ENCODE data around the gene SPAST. TPM values are rescaled to one million over a fixed set of nuclear protein-coding genes. Genes with fewer than 3 reads are reported as not detected.

SPAST gene
- total and polyA plus RNA-seq, 2 of the 13 experiments (the other 11 are each of a cell fraction or from before 2014, with no cell fraction given): 11.5 to 40.4 TPM

- TF ChIP-seq, protein P1, sequence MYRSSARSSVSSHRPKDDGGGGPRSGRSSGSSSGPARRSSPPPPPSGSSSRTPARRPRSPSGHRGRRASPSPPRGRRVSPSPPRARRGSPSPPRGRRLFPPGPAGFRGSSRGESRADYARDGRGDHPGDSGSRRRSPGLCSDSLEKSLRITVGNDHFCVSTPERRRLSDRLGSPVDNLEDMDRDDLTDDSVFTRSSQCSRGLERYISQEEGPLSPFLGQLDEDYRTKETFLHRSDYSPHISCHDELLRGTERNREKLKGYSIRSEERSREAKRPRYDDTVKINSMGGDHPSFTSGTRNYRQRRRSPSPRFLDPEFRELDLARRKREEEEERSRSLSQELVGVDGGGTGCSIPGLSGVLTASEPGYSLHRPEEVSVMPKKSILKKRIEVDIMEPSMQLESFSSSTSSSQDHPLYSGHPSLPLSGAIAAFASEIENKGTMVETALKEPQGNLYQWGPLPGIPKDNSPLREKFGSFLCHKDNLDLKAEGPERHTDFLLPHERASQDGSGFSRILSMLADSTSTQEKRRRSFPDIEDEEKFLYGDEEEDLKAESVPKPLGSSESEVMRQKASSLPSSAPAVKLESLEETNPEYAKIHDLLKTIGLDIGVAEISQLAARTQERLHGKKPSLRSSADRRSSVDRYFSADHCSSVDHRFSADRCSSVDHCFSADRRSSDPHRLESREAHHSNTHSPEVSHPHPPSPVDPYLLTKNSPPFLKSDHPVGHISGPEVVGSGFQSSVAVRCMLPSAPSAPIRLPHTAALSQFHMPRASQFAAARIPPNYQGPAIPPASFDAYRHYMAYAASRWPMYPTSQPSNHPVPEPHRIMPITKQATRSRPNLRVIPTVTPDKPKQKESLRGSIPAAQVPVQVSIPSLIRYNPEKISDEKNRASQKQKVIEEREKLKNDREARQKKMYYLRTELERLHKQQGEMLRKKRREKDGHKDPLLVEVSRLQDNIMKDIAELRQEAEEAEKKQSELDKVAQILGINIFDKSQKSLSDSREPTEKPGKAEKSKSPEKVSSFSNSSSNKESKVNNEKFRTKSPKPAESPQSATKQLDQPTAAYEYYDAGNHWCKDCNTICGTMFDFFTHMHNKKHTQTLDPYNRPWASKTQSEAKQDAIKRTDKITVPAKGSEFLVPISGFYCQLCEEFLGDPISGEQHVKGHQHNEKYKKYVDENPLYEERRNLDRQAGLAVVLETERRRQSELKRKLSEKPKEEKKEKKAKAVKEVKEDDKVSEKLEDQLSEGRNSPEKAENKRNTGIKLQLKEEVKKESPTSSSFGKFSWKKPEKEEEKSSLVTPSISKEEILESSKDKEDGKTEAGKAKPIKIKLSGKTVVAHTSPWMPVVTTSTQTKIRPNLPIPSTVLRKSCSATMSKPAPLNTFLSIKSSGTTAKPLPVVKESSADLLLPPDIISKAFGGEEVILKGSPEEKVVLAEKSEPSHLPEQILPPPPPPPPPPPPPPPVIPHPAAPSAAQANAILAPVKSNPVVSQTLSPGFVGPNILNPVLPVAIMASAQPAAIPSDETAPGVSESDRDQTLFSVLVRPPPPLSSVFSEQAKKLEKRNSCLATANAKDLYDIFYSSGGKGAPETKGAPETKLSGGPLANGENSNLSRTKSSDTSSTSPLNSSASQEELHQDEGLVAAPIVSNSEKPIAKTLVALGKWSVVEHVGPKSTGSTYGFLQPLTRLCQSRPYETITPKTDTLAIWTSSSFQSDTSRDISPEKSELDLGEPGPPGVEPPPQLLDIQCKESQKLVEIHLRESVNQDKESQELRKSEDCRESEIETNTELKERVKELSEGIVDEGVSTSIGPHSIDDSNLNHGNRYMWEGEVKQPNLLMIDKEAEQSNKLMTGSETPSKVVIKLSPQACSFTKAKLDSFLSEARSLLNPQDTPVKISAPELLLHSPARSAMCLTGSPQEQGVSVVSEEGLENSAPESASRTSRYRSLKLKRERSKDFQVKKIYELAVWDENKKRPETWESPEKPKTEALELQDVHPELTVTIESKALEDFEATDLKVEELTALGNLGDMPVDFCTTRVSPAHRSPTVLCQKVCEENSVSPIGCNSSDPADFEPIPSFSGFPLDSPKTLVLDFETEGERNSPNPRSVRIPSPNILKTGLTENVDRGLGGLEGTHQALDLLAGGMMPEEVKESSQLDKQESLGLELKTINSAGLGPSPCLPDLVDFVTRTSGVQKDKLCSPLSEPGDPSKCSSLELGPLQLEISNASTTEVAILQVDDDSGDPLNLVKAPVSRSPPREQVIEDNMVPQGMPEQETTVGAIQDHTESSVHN (CRISPR knock-in tag; IDR thresholded peaks at IDR 0.05): no peak
- no peak for TF ChIP-seq RBM39 (IDR thresholded peaks at IDR 0.05; ENCODE audit: low read depth, low read length, poor library complexity, severe bottlenecking)
- TF ChIP-seq ARNT2 (CRISPR knock-in tag; IDR thresholded peaks at IDR 0.05; ENCODE audit: low read depth): no peak
These were observed 5.2 kb upstream of the SPAST start (continued) for GRCh38 chr2:32058130-32058529.

GRCh38 chr2:32060266-32060665 is 3.1 kb upstream of the SPAST start:
- no peak overlapping the region for H3K27ac ChIP-seq (ENCODE audit: extremely low read length, insufficient read depth, low read length)
- H3K4me3 ChIP-seq (replicated peaks in 1 of 3; ENCODE audit: insufficient read depth in 1 of 3, low read depth in 2 of 3, low read length in 3 of 3): no peak overlapping the region
- H4K20me1 ChIP-seq (ENCODE audit: insufficient read depth, low read length): no peaks in the 10 kb centered on the region
- no peaks in the 10 kb centered on the region for H3K9me3 ChIP-seq (ENCODE audit: low read length)
- no peak overlapping the region for H2AFZ ChIP-seq (ENCODE audit: low read length)
- WGBS (ENCODE audit: low lambda C conversion rate): 74% methylated on average over 2 of the region's 2 CpGs
- H3K36me3 ChIP-seq (replicated peaks in 1 of 2; ENCODE audit: control insufficient read depth in 1 of 2, insufficient read depth in 2 of 2, low read length in 2 of 2): no peaks in the 10 kb centered on the region
- TF ChIP-seq PRDM4 (CRISPR knock-in tag; IDR thresholded peaks at IDR 0.05; ENCODE audit: borderline replicate concordance): no peak
- TF ChIP-seq ARHGAP35 (CRISPR knock-in tag; IDR thresholded peaks at IDR 0.05; ENCODE audit: borderline replicate concordance): no peak
- no peak for TF ChIP-seq KLF6 (CRISPR knock-in tag; IDR thresholded peaks at IDR 0.05)
- no peak for TF ChIP-seq ZNF562 (CRISPR knock-in tag; IDR thresholded peaks at IDR 0.05; ENCODE audit: borderline replicate concordance)
- no peak for TF ChIP-seq ETV6 (CRISPR knock-in tag; conservative IDR thresholded peaks at IDR 0.05)
- TF ChIP-seq CHD4 (IDR thresholded peaks at IDR 0.05; ENCODE audit: borderline replicate concordance, low read length): no peak
- DNase-seq (ENCODE audit: low spot score): no peak
- in situ Hi-C loops (cut with HindIII; ENCODE audit: extremely low pct_ligation_motif_present, low pct_unique_long_range_greater_than_20kb) (no loop called here), intact Hi-C loops (cut with micrococcal nuclease; ENCODE audit: unreplicated experiment) (loop anchor here (5.0 to 10.0 kb wide), 2 partner anchors 135 to 267 kb away; no protein-coding TSS in a partner anchor)
- ATAC-seq: no peak
- H3K9ac ChIP-seq (ENCODE audit: insufficient read depth, low read depth, low read length): no peak overlapping the region
- ChIA-PET CTCF (ENCODE audit: low intra/inter-chr PET ratio, low total read pairs) (no interaction called here), POLR2A (interaction anchor here (2.9 kb wide), 1 partner anchor 21 kb away, joined by 8 read pairs; the partner anchor contains the start of gene DPY30)
- no peak overlapping the region for H3K4me2 ChIP-seq (ENCODE audit: low read depth, low read length)
- H3K27me3 ChIP-seq (ENCODE audit: control insufficient read depth in 1 of 2, insufficient read depth in 2 of 2, low read length in 2 of 2): no peaks in the 10 kb centered on the region; a peak in 1 of 5 replicates
- H3K79me2 ChIP-seq (ENCODE audit: insufficient read depth, low read length): peaks cover 8% of the 10 kb centered on the region
- no peak for FAIRE-seq
- H3K4me1 ChIP-seq (ENCODE audit: insufficient read depth, low read length): peaks cover 26% of the 10 kb centered on the region
- no TSS peak for BruUV-seq (replicated peaks)

All from HepG2 (cell line).